GM21576 (cell line): ENCODE data around the gene FGF1.

ENCODE experiments used
- ATAC-seq: cut with Tn5 transposase; IDR thresholded peaks from one replicate; pipeline ENCODE4 v1.9.1; 2021; ENCODE audit warnings: mild to moderate bottlenecking, moderate library complexity; ENCODE audit not compliant: unreplicated experiment

The FGF1 gene

GRCh38 chr5:142697356-142698255 lies 11.7 kb upstream of the FGF1 start:
- ATAC-seq: no peak

GRCh38 chr5:142696379-142696778 lies 10.5 kb upstream of the FGF1 start:
- no peak for ATAC-seq

GRCh38 chr5:142694092-142694856 lies 8.4 kb upstream of the FGF1 start:
- ATAC-seq: no peak

- no peak for ATAC-seq
These were observed 6.5 kb upstream of the FGF1 start for GRCh38 chr5:142692321-142692894.

- ATAC-seq: no peak
These were observed 4.8 kb upstream of the FGF1 start for GRCh38 chr5:142690667-142691066.

- ATAC-seq: no peak
These were observed 3.2 kb upstream of the FGF1 start for GRCh38 chr5:142689081-142689480.

- no peak for ATAC-seq
These were observed 2.5 kb upstream of the FGF1 start for GRCh38 chr5:142688281-142688989.

GRCh38 chr5:142686968-142687367 lies 1.1 kb upstream of the FGF1 start:
- ATAC-seq: no peak

- no peak for ATAC-seq
These were observed 382 bp upstream of the FGF1 start for GRCh38 chr5:142686210-142686734.

GRCh38 chr5:142684508-142685041 lies 1.3 kb downstream of the FGF1 start:
- ATAC-seq: no peak

- no peak for ATAC-seq
These were observed 1.9 kb downstream of the FGF1 start for GRCh38 chr5:142683881-142684505.

GRCh38 chr5:142683116-142683515 lies 2.8 kb downstream of the FGF1 start:
- no peak for ATAC-seq

- ATAC-seq: no peak
These were observed 5.2 kb downstream of the FGF1 start for GRCh38 chr5:142680605-142681259.

GRCh38 chr5:142679744-142680143 lies 6.1 kb downstream of the FGF1 start:
- ATAC-seq: no peak

- no peak for ATAC-seq
These were observed 7.4 kb downstream of the FGF1 start for GRCh38 chr5:142678529-142678928.

- no peak for ATAC-seq
These were observed 8.7 kb downstream of the FGF1 start for GRCh38 chr5:142677198-142677597.

- ATAC-seq: no peak
These were observed 9.6 kb downstream of the FGF1 start for GRCh38 chr5:142676318-142676717.

- no peak for ATAC-seq
These were observed 11.1 kb downstream of the FGF1 start for GRCh38 chr5:142674531-142675469.
